ENCODE data around the gene MRPL50.

Gene MRPL50

GRCh38 chr9:101353683-101354082, 44.7 kb downstream of the MRPL50 start:
- no peaks in the 10 kb centered on the region for H3K9me3 ChIP-seq (replicated peaks in 1 of 2; ENCODE audit: control insufficient read depth in 2 of 2, insufficient read depth in 1 of 2, low read depth in 1 of 2, low read length in 2 of 2)
- no peak overlapping the region for H2BK120ac ChIP-seq (ENCODE audit: low read depth, low read length)
- no peak overlapping the region for H3K9ac ChIP-seq (ENCODE audit: low read depth, low read length, poor library complexity)
- H2BK5ac ChIP-seq (ENCODE audit: low read length) = no peak overlapping the region
- H4K91ac ChIP-seq (ENCODE audit: low read depth, low read length, poor library complexity) = no peak overlapping the region
- H3K23ac ChIP-seq (ENCODE audit: low read depth, low read length, poor library complexity) = no peak overlapping the region
- no peak overlapping the region for H4K8ac ChIP-seq (ENCODE audit: low read depth, low read length)
- no peak overlapping the region for H3K4me3 ChIP-seq (ENCODE audit: low read length in 2 of 2)
- DNase-seq (ENCODE audit: low spot score) = no peak
- no peak overlapping the region for H2AK5ac ChIP-seq (ENCODE audit: low read depth, low read length)
- no peak overlapping the region for H3K4ac ChIP-seq (ENCODE audit: low read length)
- H2BK15ac ChIP-seq (ENCODE audit: low read length) = no peak overlapping the region
- no CpG with 5 or more reads among the region's 2 CpGs for WGBS, 2 donors (ENCODE audit: extremely low coverage in 2 of 2, insufficient read length in 2 of 2, insufficient replicate concordance in 1 of 2)
- H2BK12ac ChIP-seq (ENCODE audit: low read length) = no peak overlapping the region
- no peak overlapping the region for H3K4me2 ChIP-seq (ENCODE audit: insufficient read depth, low read length, poor library complexity, severe bottlenecking)
- H3K18ac ChIP-seq (ENCODE audit: low read length) = no peak overlapping the region
- H3K14ac ChIP-seq (ENCODE audit: low read length) = no peak overlapping the region
- peaks cover 0 to 4% (median 0%) of the 10 kb centered on the region in 3 experiments for H3K27me3 ChIP-seq (ENCODE audit: control insufficient read depth in 3 of 3, insufficient read depth in 3 of 3, low read depth in 1 of 3, low read length in 3 of 3)
- no peaks in the 10 kb centered on the region for H3K4me1 ChIP-seq (ENCODE audit: control insufficient read depth in 2 of 2, insufficient read depth in 1 of 2, low read depth in 1 of 2, low read length in 2 of 2)
- no peak overlapping the region for H2AFZ ChIP-seq (ENCODE audit: low read length)
- no peaks in the 10 kb centered on the region for H3K79me1 ChIP-seq (ENCODE audit: low read depth, low read length)
- H3K36me3 ChIP-seq (replicated peaks in 1 of 2; ENCODE audit: control insufficient read depth in 2 of 2, insufficient read depth in 2 of 2, low read length in 2 of 2) = no peaks in the 10 kb centered on the region
- no peak overlapping the region for H3K27ac ChIP-seq (replicated peaks; ENCODE audit: low read length)

GRCh38 chr9:101352892-101353463, 45.4 kb downstream of the MRPL50 start:
- Histone ChIP-seq H3K27ac (replicated peaks; ENCODE audit: low read length) (no peak overlapping the region), H3K79me1 (ENCODE audit: low read depth, low read length) (no peaks in the 10 kb centered on the region), H2BK120ac (ENCODE audit: low read depth, low read length) (no peak overlapping the region), H2BK15ac (ENCODE audit: low read length) (no peak overlapping the region), H3K4ac (ENCODE audit: low read length) (no peak overlapping the region), H2AK5ac (ENCODE audit: low read depth, low read length) (no peak overlapping the region), H3K36me3 (replicated peaks in 1 of 2; ENCODE audit: control insufficient read depth in 2 of 2, insufficient read depth in 2 of 2, low read length in 2 of 2) (no peaks in the 10 kb centered on the region), H4K91ac (ENCODE audit: low read depth, low read length, poor library complexity) (no peak overlapping the region), H3K4me2 (ENCODE audit: insufficient read depth, low read length, poor library complexity, severe bottlenecking) (no peak overlapping the region), H4K8ac (ENCODE audit: low read depth, low read length) (no peak overlapping the region), H3K9me3 (replicated peaks in 1 of 2; ENCODE audit: control insufficient read depth in 2 of 2, insufficient read depth in 1 of 2, low read depth in 1 of 2, low read length in 2 of 2) (no peaks in the 10 kb centered on the region), H3K18ac (ENCODE audit: low read length) (no peak overlapping the region), H3K9ac (ENCODE audit: low read depth, low read length, poor library complexity) (no peak overlapping the region), H3K27me3 (ENCODE audit: control insufficient read depth in 3 of 3, insufficient read depth in 3 of 3, low read depth in 1 of 3, low read length in 3 of 3) (peaks cover 0 to 5% (median 0%) of the 10 kb centered on the region in 3 experiments), H3K23ac (ENCODE audit: low read depth, low read length, poor library complexity) (no peak overlapping the region), H3K4me3 (ENCODE audit: low read length in 2 of 2) (no peak overlapping the region), H3K14ac (ENCODE audit: low read length) (no peak overlapping the region), H2BK5ac (ENCODE audit: low read length) (no peak overlapping the region), H2AFZ (ENCODE audit: low read length) (no peak overlapping the region), H2BK12ac (ENCODE audit: low read length) (no peak overlapping the region), H3K4me1 (ENCODE audit: control insufficient read depth in 2 of 2, insufficient read depth in 1 of 2, low read depth in 1 of 2, low read length in 2 of 2) (no peaks in the 10 kb centered on the region)
- DNase-seq (ENCODE audit: low spot score) = no peak
- no CpG with 5 or more reads among the region's 6 CpGs for WGBS, 2 donors (ENCODE audit: extremely low coverage in 2 of 2, insufficient read length in 2 of 2, insufficient replicate concordance in 1 of 2)

- no peak overlapping the region for H2AFZ ChIP-seq (ENCODE audit: low read length)
- no peak overlapping the region for H2BK15ac ChIP-seq (ENCODE audit: low read length)
- H3K4me2 ChIP-seq (ENCODE audit: insufficient read depth, low read length, poor library complexity, severe bottlenecking) = no peak overlapping the region
- no CpG with 5 or more reads among the region's 1 CpG for WGBS, 2 donors (ENCODE audit: extremely low coverage in 2 of 2, insufficient read length in 2 of 2, insufficient replicate concordance in 1 of 2)
- H3K27me3 ChIP-seq (ENCODE audit: control insufficient read depth in 3 of 3, insufficient read depth in 3 of 3, low read depth in 1 of 3, low read length in 3 of 3) = peaks cover 0 to 12% (median 0%) of the 10 kb centered on the region in 3 experiments
- H3K27ac ChIP-seq (replicated peaks; ENCODE audit: low read length) = no peak overlapping the region
- H3K9ac ChIP-seq (ENCODE audit: low read depth, low read length, poor library complexity) = no peak overlapping the region
- H2BK5ac ChIP-seq (ENCODE audit: low read length) = no peak overlapping the region
- no peak overlapping the region for H3K4ac ChIP-seq (ENCODE audit: low read length)
- H3K4me3 ChIP-seq (ENCODE audit: low read length in 2 of 2) = no peak overlapping the region
- no peak overlapping the region for H3K14ac ChIP-seq (ENCODE audit: low read length)
- no peak overlapping the region for H4K8ac ChIP-seq (ENCODE audit: low read depth, low read length)
- H3K79me1 ChIP-seq (ENCODE audit: low read depth, low read length) = no peaks in the 10 kb centered on the region
- no peak overlapping the region for H4K91ac ChIP-seq (ENCODE audit: low read depth, low read length, poor library complexity)
- no peak overlapping the region for H3K18ac ChIP-seq (ENCODE audit: low read length)
- H2BK12ac ChIP-seq (ENCODE audit: low read length) = no peak overlapping the region
- H3K36me3 ChIP-seq (replicated peaks in 1 of 2; ENCODE audit: control insufficient read depth in 2 of 2, insufficient read depth in 2 of 2, low read length in 2 of 2) = no peaks in the 10 kb centered on the region
- no peak overlapping the region for H3K23ac ChIP-seq (ENCODE audit: low read depth, low read length, poor library complexity)
- H2BK120ac ChIP-seq (ENCODE audit: low read depth, low read length) = no peak overlapping the region
- no peaks in the 10 kb centered on the region for H3K9me3 ChIP-seq (replicated peaks in 1 of 2; ENCODE audit: control insufficient read depth in 2 of 2, insufficient read depth in 1 of 2, low read depth in 1 of 2, low read length in 2 of 2)
- DNase-seq (ENCODE audit: low spot score) = no peak
- H2AK5ac ChIP-seq (ENCODE audit: low read depth, low read length) = no peak overlapping the region
- H3K4me1 ChIP-seq (ENCODE audit: control insufficient read depth in 2 of 2, insufficient read depth in 1 of 2, low read depth in 1 of 2, low read length in 2 of 2) = peaks cover 0 to 5% of the 10 kb centered on the region in 2 donors
Measured at GRCh38 chr9:101350285-101350684, 48.1 kb downstream of the MRPL50 start.

GRCh38 chr9:101342595-101342994, 55.8 kb downstream of the MRPL50 start:
- H3K36me3 ChIP-seq (replicated peaks in 1 of 2; ENCODE audit: control insufficient read depth in 2 of 2, insufficient read depth in 2 of 2, low read length in 2 of 2) = no peaks in the 10 kb centered on the region
- H3K79me1 ChIP-seq (ENCODE audit: low read depth, low read length) = no peaks in the 10 kb centered on the region
- no peak overlapping the region for H3K9ac ChIP-seq (ENCODE audit: low read depth, low read length, poor library complexity)
- no peak overlapping the region for H2AK5ac ChIP-seq (ENCODE audit: low read depth, low read length)
- peaks cover 0 to 2% of the 10 kb centered on the region in 2 donors for H3K9me3 ChIP-seq (replicated peaks in 1 of 2; ENCODE audit: control insufficient read depth in 2 of 2, insufficient read depth in 1 of 2, low read depth in 1 of 2, low read length in 2 of 2)
- H3K4me3 ChIP-seq (ENCODE audit: low read length in 2 of 2) = no peak overlapping the region
- H3K4me1 ChIP-seq (ENCODE audit: control insufficient read depth in 2 of 2, insufficient read depth in 1 of 2, low read depth in 1 of 2, low read length in 2 of 2) = peaks cover 0 to 2% of the 10 kb centered on the region in 2 donors
- no peak overlapping the region for H3K4ac ChIP-seq (ENCODE audit: low read length)
- WGBS, 2 donors (ENCODE audit: extremely low coverage in 2 of 2, insufficient read length in 2 of 2, insufficient replicate concordance in 1 of 2) = no CpG with 5 or more reads among the region's 1 CpG
- no peak overlapping the region for H3K23ac ChIP-seq (ENCODE audit: low read depth, low read length, poor library complexity)
- peaks cover 0 to 4% (median 0%) of the 10 kb centered on the region in 3 experiments for H3K27me3 ChIP-seq (ENCODE audit: control insufficient read depth in 3 of 3, insufficient read depth in 3 of 3, low read depth in 1 of 3, low read length in 3 of 3)
- no peak overlapping the region for H2BK15ac ChIP-seq (ENCODE audit: low read length)
- no peak for DNase-seq (ENCODE audit: low spot score)
- H3K18ac ChIP-seq (ENCODE audit: low read length) = no peak overlapping the region
- H3K4me2 ChIP-seq (ENCODE audit: insufficient read depth, low read length, poor library complexity, severe bottlenecking) = no peak overlapping the region
- H4K91ac ChIP-seq (ENCODE audit: low read depth, low read length, poor library complexity) = no peak overlapping the region
- H2BK5ac ChIP-seq (ENCODE audit: low read length) = no peak overlapping the region
- H2BK12ac ChIP-seq (ENCODE audit: low read length) = no peak overlapping the region
- no peak overlapping the region for H3K27ac ChIP-seq (replicated peaks; ENCODE audit: low read length)
- H2BK120ac ChIP-seq (ENCODE audit: low read depth, low read length) = no peak overlapping the region
- no peak overlapping the region for H3K14ac ChIP-seq (ENCODE audit: low read length)
- H2AFZ ChIP-seq (ENCODE audit: low read length) = no peak overlapping the region
- H4K8ac ChIP-seq (ENCODE audit: low read depth, low read length) = no peak overlapping the region

Data from neuronal stem cell (in vitro differentiated cells).